Thyroid gland (tissue), 4 donors: Measurements from ENCODE around the gene ZYX.

Experiments
- CTCF ChIP-seq, 6 experiments: fragments of 200-600 bp in 3 of 6; fragments of 450-650 bp in 3 of 6; sonication (generic) in 3 of 6; IDR thresholded peaks; one replicate each; pipeline ENCODE4 v1.5.1; 2016 to 2019; ENCODE audit warnings: antibody characterized with exemption in 6 of 6, mild to moderate bottlenecking in 2 of 6, inconsistent platforms in 1 of 6, moderate library complexity in 1 of 6
- POLR2A ChIP-seq, 2 donors: fragments of 450-650 bp; IDR thresholded peaks; one replicate each; pipeline ENCODE4 v1.6.1; 2017; ENCODE audit warnings: antibody characterized with exemption in 2 of 2, mild to moderate bottlenecking in 2 of 2, moderate library complexity in 1 of 2

DNA sequence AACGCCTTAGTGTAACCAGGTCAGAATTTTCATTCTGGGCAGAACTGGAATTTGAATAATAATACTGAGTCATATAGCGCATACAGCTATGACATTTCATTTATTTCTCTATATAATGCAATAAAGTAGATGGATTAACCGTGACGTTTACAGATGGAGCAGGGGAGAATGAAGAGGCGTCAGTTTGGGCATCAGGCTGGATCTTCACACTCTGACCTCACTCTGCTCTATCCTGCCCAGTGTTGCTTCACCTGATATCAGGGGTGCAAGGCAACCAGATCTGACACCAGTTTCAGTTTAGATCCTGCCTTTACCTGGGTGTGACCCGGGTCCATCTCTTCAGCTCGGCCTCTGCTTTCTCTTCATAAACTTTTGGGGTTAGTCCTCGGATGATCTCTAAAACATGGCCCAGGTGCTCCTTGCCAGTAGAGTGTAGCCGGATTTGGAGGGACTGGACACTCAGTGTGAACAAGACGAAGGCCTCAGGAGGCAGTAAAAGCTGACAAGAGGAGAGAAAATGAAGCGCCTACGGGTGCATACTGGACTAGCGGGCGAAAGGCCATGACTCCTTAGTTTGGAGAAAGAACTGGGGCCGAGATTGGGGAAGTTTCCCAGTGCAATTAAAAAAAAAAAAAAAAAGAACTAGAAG, 1.4 kb upstream of the ZYX start:
- TF ChIP-seq CTCF (IDR thresholded peaks at IDR 0.05) = no peak
- no peak for TF ChIP-seq POLR2A (IDR thresholded peaks at IDR 0.05)
